Colon (tissue), 2 donors: ENCODE measurements around the gene PPARA.

Experiments
- FAIRE-seq: peaks from 2 replicates; lab custom pipeline; 2012; peaks lifted over from hg19 to GRCh38; lab: Jason Lieb, UNC
- donor health status: control.
- donor health status: control.

The PPARA gene

DNA sequence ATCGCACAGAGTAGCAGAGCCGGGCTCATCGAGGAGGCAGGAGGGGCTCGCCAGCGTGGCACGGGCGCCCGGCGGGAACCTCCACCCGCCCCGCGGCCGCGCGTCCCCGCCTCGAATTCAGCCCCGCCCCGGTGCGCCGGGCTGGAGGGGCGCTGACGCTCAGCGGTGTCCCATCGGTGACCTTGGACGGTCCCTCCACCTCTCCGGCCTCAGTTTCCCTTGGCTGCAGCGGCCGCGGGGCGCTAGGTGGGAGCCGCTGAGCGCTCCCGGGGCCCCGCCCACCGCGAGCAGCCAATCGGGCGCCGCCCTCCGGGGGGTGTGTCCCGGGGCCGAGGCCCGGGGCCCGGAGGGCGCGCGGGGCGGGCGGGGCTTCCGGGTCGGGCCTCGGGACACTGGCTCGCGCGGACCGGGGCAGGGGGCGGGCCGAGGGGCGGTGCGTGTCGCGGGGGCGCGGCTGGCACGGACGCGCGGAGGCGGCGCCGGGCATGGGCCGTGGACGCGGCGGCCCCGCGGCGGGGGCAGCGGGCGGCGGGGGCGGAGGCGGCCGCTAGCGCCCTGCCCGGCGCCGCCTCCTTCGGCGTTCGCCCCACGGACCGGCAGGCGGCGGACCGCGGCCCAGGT lies at the start of gene PPARA:
Gene PPARA (plus strand): TSS at position 493 of the 621 bp plus-strand sequence. CDS start 47,858 bp downstream, outside the sequence.
- no peak for FAIRE-seq

DNA sequence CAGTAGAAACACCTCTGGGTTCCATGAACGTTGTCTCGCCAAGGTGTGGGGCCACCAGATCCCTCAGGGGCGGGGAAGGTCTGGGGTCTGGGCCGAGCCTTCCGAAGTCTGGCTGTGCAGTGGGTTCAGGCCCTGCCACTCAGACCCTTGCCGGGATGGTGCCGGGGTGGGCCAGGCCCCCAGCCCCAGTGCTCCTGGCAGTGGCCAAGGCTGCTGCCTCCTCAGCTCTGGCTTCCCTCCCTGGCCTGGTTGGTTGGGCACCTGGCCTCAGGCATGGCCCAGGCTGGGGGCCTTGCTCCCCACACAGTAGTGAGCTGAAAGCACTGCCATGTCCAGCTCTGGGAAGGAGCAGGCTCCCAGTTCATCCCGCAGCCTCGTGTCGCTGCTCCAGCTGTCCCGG lies 48.2 kb upstream of the PPARA start:
- FAIRE-seq = no peak

DNA sequence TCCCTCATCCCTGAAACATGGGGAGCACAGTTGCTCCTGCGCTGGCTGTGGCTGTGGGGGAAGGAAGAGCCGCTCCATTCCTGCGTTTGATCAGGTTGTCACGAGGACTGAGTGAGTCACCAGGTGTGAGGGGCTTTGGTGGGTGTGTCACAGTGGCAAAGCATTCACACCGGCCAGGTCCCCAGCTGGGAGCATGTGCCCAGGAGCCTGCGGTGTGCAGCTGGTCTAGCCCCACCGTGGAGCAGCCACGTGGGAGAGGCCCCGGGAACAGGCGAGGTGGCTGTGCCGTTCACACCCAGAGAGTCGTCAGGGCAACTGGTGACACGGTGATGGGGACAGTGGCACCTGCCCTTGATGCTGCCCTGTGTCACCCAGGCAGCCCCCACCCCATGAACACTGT lies 47.6 kb upstream of the PPARA start:
- FAIRE-seq = no peak

DNA sequence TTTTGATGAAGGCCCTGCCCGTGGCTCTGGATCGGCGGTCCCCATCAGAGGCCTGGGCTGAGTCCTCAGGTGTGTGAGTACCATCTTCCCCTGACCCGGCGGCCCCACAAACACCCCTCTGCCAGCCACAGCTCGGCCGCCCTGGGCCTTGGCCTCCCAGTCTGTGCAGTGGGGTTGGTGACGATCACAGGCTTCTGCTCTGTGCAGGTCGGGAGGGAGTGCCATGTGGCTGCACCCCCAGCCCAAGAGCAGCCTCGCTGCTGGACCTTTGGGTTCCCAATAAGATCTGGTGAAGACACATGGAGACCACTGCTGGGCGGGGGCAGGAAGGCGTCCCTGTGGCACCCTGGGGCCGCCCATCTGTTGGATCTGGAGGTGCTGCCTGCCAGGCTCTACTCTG lies 47.1 kb upstream of the PPARA start:
- FAIRE-seq = no peak

DNA sequence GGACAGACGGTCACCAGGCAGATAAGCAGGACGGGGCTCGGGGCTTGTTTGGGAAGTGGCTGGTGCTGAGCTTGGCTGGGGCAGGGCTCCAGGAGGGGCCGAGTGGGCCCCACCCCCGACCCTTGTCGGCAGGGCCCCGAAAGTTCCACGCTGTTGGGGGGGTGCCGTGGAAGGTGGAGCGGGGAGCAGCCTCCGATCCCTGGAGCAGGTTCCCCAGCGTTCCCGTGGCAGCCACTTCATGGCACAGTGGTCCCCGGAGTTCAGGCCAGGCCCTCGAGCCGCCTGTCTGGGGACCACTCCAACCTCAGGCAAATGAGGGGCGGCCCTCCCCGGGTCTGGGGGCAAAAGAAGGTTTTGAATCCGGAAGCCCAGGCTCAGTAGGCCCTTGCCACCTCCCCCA lies 46.7 kb upstream of the PPARA start:
- FAIRE-seq = no peak

DNA sequence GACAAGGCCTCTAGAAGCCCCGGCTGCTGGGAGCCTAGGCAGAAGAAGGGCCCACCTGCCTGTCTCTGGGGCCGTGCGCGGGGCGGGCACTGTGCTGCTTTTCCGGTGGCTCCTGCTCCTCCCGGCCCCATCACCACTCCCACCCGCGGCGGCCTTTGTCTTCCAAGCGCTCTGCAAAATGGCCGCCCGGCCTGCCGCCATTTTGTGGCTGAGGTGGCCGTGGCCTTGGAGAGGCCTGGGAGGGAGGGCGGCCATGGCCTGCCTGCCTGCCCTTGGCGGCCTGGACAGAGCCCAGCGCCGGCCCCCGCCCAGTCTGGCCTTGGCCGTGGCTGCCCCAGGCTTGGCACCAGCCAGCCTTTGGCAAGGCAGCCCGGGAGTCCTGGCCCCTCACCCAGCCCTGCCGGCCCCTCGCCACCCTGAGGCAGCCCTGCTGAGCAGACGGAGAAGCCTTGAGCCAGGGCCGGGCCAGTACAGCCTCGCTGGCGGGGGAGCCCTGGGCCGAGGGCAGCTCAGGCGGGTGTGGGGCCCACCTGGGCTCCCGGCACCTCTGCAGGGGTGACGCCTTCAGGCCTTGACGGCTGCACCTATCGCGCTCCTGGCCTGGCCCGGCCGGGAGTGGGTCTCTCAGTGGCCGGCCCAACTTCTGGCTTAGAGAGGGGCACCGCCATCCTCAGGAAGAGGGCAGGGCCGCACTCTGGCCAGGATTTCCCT lies 46.0 kb upstream of the PPARA start:
- no peak for FAIRE-seq

DNA sequence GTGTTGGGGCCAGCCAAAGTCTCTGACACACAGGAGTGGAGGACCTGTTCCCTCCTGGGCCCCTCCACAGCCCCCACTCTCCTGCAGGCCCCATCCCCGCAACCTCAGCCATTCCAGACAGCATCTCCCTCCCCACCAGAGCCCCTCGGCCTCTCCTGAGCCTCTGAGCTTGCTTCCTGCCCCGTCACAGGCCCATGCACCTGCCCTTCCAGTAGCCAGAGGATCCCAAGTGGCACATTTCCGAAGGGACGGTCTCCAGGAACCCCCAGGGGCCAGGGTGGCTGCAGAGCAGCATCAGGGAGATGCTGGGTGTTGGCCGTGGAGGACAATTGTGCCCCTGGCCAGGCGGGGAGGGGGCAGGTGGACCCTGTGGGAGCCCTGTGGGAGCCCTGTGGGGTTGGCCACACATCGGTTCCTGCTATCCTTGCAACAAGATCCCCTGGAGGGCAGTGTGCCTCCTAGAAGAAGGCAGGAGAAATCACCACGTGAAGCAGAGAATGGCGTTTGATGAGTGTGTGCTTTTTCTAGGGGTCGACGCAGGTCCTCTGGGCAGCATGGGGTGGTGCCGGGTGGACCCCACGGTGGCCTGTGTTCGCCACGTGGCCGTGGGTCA lies 45.3 kb upstream of the PPARA start:
- FAIRE-seq = no peak

DNA sequence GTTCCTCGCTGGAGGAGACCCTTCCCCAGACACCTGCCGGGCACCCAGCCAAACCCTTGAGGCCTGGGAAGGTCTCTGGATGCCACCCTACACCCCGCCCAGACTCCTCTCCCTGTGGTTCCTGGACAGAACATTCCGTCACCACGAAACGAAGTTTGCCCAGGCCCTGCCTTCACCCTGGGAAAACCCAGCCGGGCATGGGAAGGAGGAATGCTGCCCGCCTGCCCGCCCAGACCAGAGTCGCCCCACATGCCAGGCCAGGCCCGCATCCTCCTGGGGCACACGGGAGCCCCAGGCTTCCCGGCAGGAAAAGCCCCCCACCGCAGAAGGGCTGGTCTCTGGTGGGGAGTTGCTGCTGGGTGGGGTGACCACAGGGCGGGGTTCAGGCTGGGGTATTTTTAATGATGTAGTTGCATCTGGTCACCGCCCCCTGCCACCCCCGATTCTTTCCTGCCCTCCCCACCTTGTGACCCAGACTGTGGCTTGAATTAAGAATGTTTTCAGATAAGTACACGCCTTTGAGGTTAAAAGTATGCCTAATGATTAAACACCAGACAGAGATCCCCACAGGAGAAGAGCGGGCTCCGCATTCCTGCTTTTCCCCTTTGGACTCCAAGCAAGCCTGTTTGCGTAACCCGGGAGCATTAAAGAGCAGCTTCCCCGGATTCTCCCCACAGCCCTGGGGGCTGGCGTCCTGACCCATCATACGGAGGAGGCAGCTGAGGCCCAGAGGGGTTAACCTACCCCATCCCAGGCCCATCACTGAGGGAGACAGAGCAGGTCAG lies 44.6 kb upstream of the PPARA start:
- FAIRE-seq = no peak

DNA sequence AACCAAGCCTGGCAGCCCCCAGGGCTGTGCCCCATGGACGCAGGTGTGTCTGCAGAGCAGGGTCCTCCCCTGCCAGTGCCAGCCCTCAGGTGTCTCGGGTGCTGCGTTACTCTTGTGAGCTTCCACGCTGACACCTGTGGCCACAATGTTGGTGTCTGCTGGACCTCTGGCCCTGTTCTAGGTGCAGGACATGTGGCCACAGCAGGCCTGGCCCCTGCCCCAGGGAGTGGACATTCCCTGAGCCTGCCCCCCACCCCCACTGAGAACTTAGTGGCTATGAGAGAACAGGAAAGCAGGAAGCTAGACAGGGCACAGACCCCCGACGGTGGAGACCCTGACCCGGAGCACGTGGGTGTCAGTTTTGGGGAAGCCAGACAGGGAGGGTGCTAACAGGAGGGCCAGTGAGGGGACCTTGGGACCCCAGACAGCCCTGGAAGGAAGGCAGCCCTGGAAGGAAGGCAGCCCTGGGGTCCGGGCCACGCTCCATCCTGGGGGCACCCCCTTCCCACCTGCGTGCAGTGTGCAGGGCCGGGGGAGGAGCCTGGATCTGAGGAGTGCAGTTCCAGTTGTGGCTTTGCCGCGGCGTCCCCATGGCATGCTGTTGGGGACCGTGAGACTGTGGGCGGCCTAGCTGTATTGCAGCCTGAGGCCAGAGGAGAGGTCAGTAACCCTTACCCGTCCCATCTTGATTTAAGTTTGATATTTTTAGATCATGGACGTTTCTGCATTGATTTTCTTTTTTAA lies 43.9 kb upstream of the PPARA start:
- no peak for FAIRE-seq

DNA sequence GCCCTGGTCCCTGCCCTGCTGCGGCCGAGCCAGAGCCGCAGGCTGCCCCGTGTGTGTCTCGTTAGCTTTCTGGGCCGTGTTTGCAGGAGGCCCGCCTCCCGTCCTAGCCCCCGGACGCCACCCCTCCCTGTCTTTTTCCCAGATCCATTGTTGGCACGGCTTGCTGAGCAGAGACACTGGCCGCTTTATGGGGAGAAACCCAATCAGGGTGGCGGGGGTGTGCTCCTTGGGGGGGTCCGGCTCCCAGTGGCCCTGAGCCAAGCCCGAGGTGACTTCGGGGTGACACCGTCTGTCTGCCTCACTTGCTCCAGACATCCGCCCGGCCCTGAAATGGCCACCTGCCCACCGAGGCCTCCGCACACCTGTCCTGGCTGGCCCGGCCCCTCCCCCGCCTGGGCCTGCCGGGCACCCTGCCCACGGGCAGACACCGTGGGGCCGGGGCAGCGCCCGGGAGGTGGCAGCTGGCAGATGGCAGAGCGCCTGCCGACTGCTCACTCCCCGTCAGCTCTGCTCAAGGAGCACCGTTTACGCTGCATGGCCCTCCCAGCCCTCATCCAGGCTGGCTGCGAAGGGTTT lies 43.1 kb upstream of the PPARA start:
- FAIRE-seq = no peak

DNA sequence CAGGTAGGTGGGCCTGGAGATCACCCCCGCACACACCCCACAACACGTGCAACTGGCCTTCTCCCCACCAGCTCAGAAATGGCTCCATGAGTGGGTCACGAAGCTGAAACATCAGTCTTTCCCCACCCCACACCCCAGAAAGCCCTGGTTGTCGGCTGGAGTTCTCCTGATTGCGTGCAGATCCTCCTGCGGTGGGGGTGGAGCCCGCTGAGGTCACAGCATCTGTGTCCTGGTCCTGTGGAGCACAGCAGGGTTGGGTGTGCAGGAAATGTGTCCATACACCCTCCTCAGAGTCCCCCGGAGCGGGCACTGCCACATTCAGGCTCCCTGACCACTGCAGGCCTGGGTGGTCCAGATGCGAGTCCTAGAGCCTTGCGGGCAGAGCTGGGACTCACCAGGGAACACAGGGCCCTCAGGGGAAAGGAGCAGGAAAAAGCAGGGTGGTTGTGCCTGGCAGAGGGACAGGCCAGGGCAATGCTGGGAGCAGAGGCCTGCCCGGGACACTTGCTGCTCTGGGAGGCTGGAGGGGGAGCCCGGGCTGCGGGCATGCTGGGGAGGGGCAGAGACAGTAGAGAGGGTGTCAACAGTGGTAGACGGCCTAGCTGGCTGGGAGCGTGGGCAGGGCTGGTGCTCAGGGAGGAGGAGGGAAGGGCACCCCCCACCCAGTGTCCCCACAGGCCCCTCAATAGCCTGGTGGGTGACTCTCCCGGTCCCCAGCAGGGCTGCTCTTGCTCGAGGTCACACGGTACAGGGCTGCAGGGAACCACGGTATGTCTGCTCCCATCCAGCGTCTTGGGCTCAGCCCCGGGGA lies 42.4 kb upstream of the PPARA start:
- no peak for FAIRE-seq

DNA sequence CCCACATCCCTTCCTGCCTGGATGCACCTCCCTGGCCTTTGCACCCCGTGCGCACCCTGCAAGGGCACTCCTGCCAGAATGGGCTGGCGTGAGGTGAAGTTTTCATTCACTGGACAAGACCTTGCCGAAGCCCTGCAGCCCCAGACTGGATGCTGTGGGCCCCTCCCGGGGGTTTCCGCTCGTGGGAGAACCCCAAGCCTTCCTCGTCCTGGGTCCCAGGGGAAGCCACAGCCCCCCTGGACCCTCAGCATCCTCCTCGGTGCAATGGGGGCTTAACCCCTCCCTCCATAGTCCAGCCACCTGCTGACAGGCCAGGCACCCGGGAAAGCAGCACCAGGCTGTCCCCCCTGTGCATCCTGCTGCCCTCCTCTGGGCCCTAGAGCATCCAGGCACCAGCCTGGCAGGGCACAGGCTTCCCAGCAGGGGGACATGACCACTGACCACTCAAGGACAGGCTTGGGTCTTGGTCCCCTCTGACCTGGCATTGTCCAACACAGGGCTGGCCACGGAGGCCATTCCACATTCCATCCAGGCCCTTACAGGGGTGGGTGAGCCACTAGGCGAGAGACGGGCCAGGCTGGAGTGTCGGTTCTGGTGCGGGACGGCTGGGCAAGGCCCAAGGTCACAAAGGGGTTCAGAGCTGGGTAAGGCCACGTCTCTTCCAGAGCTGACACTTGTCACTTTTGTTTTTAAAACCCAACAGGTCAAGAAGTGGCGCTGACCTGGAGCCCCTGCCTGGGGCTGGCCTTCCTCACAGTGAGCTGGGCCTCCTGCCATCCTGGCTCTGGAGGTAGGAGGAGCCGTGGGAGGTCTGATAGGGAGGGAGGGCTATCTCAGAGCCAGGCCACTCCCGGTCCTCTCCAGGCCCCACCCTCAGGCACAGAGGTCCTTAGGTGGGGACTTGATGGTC lies 41.5 kb upstream of the PPARA start:
- FAIRE-seq = no peak

DNA sequence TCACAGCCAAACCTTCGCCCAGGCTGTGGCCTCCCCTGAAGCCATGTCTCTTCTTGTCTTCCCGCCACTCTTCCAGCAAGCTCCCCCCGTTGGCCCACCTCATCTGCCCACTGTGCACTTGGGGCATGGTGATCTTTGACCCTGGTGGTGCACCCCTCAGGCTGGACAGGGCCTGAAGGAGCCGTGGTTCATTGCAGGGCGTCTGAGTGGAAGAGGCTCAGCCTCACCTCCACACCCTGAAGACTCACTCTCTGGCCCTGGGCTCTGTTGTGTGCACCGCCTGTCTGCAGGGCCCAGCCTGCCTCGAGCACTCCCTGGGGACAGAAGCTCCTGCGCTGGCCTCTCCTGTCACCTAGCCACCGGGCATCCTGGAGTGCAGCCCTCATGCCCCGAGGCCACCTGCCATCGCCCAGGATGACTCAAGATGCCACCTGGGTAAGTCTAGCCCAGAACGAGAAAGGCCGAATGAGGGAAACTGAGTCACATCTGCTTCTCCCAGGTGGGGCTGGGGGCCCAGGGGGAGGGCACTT lies 40.8 kb upstream of the PPARA start:
- no peak for FAIRE-seq

DNA sequence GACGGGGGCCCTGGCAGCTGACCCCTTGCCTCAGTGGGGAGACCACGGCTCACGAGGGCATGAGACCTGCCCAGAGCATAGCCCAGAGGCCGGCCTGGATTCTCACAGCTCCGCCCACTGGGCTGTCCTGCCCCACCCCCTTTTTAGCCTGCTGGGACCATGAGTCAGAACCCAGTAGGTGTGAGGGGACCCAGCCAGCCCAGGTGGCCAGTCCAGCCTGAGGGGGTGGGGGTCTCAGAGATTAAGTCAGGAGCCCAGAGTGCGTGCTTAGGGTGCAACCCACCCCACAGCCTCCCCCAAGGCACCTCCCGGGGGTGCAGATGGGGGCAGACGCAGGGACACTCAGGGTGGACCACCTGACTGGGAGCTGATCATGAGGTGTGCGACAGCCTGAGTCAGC lies 40.1 kb upstream of the PPARA start:
- no peak for FAIRE-seq

DNA sequence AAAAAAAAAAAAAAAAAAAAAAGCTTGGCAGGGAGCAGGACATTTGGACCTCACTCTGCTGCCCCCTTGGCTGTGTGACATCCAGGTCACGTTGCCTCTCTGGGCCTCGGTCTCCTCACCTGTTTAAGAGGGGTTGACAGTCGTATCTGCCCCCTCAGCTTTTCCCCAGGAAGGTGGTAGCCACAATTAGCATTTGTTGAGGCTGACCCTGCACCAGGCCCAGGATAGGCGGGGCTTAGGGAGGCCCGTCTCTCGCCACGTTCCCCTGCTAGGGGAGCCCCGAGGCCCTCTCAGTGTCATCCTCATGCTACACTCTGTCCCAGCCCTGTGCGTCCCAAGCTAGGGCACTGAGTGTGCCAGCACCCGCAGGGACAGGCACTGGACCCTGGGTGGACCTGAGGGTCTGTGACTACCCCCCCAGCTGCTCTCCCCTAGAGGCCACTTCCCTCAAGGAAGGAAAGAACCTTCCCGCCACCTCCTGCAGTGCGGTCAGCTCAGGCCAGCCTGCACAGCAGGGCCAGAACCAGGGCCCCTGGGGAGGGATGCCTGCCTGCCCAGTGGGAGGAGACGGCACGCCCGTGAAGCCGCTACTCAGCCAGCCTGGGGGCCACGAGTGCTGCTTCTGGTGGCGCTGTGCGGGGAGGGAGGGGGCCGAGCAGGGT lies 38.5 kb upstream of the PPARA start:
- FAIRE-seq = no peak

DNA sequence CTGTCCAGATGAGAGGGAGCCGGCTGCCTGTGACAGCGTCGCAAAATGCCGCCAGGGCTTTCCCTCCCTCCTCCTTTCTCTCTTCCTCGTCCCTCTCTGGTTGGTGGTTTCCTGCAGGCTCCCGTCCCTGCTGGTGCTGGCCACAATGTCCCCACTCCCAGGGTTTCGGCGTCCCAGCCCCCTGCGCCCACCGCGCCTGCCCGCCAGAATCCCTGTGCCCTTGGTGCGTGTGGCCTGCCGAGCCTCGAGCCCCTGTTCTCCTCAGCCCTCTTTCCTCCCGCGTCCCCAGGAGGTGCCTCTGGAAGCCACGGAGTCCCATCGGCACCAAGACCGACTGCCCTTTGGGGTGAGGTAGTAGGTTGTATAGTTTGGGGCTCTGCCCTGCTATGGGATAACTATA lies 37.9 kb upstream of the PPARA start:
- no peak for FAIRE-seq

DNA sequence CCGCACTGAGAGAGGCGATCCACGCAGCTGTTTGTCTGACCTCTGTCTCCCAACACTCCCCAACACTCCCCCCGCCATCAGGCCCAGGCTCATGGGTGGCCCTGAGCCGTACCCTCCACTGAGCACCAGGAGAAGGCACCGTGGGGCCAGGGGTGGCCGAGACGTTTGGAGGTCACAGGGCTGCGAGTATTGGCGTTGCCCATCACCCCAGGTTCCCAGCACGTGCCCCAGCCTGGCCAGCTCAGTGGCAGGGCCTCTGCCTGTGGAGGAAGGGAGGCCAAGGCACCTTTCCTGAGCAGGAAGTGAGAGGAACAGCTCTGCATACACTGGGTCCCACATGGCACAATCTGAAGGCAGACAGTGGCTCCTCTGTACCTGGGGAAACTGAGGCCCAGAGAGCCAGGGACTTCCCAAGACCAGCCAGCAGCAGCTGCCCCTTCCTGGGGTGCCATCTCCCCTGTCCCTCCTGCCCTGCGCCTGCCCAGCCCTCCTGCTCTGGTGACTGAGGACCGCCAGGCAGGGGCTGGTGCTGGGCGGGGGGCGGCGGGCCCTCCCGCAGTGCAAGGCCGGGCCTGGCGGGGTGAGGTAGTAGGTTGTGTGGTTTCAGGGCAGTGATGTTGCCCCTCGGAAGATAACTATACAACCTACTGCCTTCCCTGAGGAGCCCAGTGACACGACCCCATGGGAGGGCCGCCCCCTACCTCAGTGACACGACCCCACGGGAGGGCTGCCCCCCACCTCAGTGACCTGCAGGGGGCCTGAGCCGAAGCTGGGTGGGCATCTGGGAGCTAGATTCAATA lies 37.0 kb upstream of the PPARA start:
- no peak for FAIRE-seq

DNA sequence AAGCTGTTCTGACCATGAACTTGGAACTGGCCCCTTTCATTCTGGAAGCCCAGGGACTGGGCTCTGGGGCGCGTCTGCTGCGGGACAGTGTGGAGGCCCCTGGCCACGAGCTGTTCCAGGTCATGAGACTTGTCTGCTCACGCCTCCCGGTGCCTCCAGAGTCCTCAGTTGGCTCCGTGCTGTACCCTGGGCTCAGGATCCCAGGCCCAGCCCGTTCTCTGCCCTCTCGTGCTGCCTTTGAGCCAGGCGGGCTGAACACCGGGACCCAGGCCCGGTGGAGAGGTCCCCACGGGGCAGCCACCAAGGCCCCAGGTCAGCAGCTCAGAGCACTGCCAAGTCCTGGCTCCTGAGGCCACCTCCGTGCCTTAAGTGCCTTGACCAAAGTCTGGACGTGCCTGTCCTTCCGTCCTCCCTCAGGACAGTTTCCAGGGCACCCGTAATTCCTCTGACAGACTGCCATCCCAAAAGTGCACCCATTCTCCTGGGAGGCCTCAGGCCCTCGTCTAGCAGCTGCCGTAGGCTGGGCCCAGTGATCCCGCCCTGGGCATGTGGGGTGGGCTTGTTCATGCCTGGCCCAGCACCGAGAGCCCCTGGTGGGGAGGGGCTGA lies 36.3 kb upstream of the PPARA start:
- no peak for FAIRE-seq
